Stimulated activated CD8-positive, alpha-beta memory T cell treated with anti-CD3 and anti-CD28 coated beads, Interleukin-15, amount 100 ng/mL, for 1 hour (primary cell): ENCODE results near the gene DICER1.
"Not testable (repeated sequence)": the region's sequence is repeated elsewhere in the genome, so short reads cannot be mapped to it uniquely, and the experiment has no call there.

Experiments used
- DNase-seq: peaks from one replicate; pipeline ENCODE4 v3.0.0-alpha.2; 2020; ENCODE audit warnings: low read depth

The DICER1 gene

DNA sequence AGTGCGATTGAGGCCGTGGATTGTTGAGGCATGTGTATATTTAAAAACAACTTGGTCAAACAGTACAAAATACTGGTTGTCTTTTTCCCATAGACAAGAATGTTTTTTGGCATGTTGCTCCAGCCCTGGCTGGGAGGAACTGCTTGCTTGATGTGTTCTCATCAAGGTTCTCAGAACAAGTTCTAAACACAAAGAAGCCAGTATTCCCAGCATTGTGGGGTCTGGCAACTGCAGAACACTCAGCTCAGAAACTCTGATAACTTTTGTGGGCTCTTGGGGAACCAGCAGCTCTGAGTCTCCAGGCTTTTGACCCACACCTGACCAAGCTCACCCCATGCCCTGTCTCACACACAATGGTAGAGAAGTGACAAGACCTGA, 27.1 kb upstream of the DICER1 start:
- DNase-seq: no peak

DNA sequence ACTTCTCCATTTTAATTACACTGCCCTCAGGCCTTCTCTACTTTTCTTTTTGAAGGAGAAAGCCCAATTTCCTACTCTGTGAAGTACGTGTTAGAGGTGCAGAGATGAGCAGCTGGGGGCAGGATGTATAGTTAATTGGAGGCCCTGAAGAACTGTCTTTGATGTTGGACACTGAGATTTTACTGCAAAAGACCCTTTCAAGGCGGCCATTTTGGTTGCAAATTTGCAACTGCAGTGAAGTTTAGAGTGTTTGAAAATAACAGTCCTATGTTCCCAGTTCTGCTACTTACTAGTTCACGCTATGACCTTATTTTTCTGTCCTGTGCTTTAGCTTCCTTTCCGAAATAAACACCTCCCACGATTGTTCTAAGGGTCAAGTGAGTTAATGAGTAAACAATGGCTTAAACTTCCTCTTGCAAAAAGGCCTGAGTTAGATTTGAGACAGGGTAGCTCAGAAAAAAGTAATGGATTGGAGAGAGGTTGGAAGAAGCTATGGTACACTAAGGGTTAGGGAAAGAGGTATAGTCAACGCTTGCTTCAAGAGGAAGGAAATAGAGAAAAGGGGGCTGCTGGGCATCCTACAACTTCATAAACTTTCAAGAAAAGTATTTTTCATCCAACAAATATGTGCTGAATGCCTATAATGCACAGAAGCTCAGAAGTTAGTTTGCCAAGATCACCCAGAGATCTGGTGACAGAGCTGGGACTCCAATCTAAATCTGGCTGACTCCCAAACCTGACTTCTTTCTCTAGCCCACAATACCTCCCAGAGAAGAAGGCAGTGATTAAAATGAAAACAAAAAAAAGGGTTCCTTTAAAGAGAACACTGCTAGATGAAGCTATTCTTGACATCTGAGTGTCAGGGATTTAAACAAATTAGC, 26.4 kb upstream of the DICER1 start:
- no peak for DNase-seq

GRCh38 chr14:95183082-95183481, 25.8 kb upstream of the DICER1 start:
- no peak for DNase-seq

DNA sequence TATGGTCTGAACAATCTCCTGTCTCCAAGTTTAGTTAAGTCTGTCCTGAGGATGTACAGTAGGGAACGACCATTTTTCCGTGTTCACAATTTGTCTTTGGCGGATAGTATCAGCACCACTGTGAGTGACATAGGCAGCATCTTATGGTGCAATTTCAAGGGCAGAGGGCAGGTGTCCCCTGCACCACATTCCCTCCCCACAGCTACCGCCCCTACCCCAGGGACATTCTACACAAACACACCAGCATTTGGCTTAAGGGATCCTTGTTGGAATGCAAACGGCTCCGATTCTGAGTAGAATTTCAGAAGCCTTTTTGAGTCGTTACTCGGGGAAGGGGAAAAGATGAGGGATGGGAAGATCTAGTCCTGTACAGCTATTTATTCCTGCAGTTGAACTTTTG, 25.1 kb upstream of the DICER1 start:
- no peak for DNase-seq

DNA sequence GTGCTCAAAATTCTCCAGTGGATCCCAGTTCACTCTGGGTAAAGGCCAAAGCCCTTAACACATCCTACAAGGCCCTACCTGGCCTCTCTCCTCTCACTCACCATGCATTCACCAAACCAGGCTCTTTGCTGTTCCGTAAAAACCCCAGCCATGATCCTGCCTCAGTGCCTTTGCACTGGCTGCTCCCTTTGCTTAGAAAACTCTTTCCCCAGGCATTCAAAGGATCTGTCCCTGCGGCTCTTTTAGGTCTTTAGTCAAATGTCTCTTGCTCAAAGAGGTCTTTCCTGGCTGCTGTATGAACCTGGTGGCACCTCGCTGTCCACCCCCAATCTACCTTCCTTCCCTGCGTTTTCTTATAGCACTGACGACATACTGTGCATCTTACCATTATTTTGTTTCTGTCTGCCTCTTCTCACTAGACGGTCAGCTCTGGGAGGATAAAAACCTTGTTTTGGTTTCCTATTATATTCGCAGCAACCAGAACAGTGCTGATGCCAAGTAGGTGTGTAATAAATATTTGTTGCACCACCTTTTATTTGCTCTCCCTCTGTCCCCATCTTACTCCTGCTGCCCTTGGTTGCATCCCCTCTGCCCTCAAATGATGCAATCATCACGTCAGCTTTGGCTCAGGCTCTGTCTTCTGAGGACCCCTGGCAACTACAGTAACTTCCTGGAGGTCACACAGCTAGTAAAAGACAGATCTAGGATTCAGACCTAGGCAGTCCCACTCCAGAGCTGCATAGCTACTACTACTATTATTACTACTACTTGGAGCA, 23.8 kb upstream of the DICER1 start:
- no peak for DNase-seq

DNA sequence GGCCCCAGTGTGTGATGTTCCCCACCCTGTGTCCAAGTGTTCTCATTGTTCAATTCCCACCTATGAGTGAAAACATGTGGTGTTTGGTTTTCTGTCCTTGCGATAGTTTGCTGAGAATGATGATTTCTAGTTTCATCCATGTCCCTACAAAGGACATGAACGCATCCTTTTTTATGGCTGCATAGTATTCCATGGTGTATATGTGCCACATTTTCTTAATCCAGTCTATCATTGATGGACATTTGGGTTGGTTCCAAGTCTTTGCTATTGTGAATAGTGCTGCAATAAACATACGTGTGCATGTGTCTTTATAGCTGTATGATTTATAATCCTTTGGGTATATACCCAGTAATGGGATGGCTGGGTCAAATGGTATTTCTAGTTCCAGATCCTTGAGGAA, 18.3 kb upstream of the DICER1 start:
- DNase-seq: not testable (repeated sequence)

DNA sequence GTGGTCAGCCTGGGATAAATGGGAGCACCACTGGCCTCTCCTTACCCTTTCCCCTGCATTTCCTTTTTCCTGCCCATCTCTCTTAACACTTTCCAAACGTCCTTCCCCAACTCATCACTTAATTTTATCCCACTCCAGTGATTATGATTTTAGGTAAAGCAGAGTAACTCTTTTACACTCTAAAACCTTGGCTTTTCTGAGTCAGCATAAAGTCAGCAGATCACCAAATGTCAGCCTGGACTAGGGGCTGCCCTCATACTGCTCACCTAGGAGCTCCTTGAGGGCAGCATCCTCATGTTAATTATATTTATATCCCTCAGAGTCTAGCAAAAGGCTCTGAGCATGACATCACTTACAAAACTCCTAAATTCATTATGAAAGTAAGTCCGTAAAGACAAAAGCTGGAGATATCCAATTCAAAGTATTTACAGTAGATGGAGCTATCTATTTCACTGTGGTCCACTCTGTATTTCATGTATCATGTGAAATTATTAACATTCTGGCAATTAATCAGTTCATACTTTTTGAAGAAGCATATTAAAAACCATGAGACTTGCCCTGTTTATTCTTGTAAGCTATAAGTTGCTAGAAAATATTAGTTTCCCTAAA, 17.0 kb upstream of the DICER1 start:
- DNase-seq: no peak

DNA sequence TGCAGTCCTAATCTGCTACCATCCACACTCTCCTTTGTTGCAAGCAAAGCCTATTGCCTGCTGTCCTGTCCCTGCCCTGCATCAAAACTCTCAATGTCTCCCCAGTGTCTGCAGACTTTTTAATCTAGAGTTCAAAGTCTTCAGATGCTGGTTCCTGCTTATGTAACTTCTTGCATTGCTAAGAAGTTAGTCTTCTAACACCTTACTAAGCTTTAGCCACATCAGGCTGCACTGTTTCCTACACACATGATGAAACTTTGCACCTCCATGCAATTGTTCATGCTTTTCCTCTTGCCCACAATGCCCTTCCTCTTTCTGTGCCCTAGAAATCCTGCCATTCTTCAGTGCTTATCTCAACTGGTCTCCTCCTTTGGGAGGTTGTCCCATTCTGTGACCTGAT, 16.2 kb upstream of the DICER1 start:
- DNase-seq: no peak

GRCh38 chr14:95167177-95167576, 9.8 kb upstream of the DICER1 start:
- DNase-seq: no peak

DNA sequence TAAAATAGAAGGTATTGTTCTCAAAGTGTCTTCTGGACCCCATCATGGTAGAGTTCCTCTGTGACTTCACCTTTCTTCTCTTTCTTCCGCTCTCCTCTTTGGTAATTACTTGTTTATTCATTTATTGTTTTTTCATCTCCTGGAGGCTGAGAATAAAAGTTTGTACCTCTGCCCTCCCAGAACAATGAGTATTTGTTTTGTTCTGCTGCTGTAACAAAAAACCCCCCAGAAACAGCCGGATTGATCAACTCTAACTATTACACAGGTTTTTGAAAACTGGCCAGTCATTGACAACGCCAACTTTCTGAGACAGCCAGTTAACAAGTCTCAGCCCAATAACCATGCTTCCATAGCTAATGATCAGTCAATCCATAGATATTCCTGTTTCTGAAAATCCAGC, 8.2 kb upstream of the DICER1 start:
- DNase-seq: no peak

DNA sequence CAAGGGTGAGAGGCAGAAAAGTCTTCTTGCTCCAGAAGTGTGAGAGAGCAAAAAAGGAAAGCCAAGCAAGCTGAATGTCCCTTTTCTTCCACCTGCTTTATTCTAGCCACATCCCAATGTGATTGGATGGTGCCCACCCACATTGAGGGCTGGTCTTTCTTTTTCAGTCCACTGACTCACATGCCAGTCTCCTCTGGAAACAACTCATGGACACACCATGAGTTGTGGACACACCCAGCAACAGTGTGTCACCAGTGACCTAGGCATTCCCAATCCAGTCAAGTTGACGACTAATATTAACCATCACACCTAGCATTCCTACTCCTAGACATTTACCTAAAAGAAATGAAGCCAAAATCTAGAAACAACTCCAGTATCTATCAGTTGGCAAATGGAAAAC, 7.2 kb upstream of the DICER1 start:
- no peak for DNase-seq

DNA sequence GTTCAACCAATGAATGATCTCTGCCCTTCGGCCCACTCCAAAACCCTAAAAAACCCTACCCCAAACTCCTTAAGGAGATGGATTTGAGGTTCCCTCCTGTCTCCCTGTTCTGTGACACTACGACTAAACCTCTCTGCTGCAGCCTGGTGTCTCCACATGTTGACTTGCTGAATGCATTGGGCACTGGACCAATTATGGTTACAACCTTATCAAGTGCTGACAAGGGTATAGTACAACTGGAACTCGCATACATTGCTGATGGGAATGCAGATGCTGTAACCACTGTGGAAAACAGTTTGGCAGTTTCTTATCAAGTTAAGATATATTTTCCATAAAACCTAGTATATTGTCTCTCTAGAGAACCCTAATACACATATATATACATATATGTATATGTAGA, 6.3 kb upstream of the DICER1 start:
- no peak for DNase-seq

DNA sequence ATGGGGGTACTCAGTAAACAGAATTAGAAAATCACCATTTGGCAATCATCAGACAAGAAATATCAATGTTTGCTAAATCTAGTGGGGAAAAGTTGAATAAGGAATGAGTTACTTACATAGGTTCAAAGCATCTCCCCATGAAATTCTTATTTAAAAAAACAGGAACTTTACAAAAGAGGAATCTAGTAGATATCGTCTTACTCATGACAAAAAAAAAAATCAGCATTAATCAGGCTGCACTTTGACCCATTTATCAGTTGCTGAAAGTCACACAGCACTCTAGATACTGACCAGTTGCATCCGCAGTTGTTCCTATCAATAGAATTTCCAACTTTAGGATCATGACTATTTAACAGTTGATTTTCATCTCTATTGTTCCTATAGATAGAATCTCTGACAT, 5.8 kb upstream of the DICER1 start:
- DNase-seq: no peak

GRCh38 chr14:95162641-95163040, 5.3 kb upstream of the DICER1 start:
- no peak for DNase-seq

GRCh38 chr14:95157048-95157326, 342 bp downstream of the DICER1 start:
- DNase-seq: no peak

GRCh38 chr14:95156161-95157047, 925 bp downstream of the DICER1 start:
- no peak for DNase-seq

DNA sequence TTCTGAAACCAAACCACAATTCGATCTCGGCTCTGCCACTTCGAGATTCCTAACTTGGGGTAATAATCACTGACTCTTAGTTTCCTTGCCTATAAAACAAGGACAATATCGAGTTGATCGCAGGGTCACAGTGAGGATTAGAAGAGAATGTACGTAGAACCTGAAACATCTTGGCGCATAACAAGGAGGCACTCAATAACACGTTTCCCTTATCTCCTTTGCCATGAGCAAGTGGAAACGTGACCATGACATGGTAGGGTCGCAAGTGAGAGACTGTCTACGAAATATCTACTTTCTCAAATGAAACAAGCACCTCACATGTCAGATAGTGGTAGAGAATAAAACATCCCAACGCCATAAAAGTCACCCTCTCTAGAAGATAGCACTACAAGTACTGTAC, 2.3 kb downstream of the DICER1 start:
- no peak for DNase-seq

DNA sequence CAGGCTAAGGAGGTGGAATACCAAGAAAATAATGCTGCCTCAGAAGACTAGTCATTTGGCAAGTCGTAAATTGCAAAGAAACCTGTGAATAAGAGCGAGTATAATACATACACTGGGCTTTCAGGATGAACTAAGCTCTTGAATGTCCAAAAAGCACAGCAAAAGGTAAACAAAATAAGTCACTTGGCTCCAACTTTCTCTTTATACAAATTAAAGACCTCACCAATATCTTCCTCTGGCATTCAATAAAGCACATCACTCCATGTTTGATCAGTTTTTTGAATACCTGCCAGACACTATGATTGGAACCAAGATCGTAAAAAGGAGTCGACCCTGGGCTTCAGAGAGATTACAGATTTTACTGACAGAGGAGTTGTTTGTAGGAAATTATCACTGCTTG, 3.5 kb downstream of the DICER1 start:
- no peak for DNase-seq

GRCh38 chr14:95151561-95151960, 5.8 kb downstream of the DICER1 start:
- DNase-seq: no peak

- no peak for DNase-seq
These were observed 6.4 kb downstream of the DICER1 start for GRCh38 chr14:95150910-95151309.

GRCh38 chr14:95149441-95149840, 7.9 kb downstream of the DICER1 start:
- DNase-seq: no peak

GRCh38 chr14:95147597-95147996, 9.7 kb downstream of the DICER1 start:
- DNase-seq: no peak
